ENCODE results near the gene SLC35F4.

SLC35F4 gene

GRCh38 chr14:57640036-57640435, 225.9 kb downstream of the SLC35F4 start:
- H3K4me1 ChIP-seq (ENCODE audit: control insufficient read depth, insufficient read depth, low read length): no peaks in the 10 kb centered on the region
- no peaks in the 10 kb centered on the region for H3K36me3 ChIP-seq (ENCODE audit: control insufficient read depth, insufficient read depth, low read length)
- no peaks in the 10 kb centered on the region for H3K27me3 ChIP-seq (ENCODE audit: control insufficient read depth, insufficient read depth, low read length)
- no peaks in the 10 kb centered on the region for H3K9me3 ChIP-seq (ENCODE audit: control insufficient read depth, low read length)
- H3K9ac ChIP-seq (ENCODE audit: low read length): no peak overlapping the region
- no peak overlapping the region for H3K4me3 ChIP-seq (ENCODE audit: low read length)

DNA sequence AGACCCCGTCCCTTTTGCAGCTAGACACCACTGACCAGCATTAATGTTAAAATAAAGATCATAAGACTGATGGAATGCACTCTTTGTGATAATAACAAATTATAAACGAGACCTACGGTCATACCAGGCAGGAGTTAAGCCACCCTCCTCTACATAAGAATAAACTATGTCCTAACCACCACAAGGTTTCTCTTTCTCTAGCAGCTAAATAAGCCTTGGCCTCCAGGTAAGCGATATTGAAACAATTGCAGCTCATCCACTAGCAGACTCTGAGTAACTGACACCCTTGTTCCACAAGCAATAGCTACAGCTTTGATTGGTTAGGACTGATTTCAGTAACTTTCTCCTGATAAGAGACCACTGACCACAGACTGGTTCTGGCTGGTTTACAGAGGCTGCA, 228.0 kb downstream of the SLC35F4 start:
- Histone ChIP-seq H3K4me3 (ENCODE audit: low read length) (no peak overlapping the region), H3K9me3 (ENCODE audit: control insufficient read depth, low read length) (no peaks in the 10 kb centered on the region), H3K9ac (ENCODE audit: low read length) (no peak overlapping the region), H3K36me3 (ENCODE audit: control insufficient read depth, insufficient read depth, low read length) (no peaks in the 10 kb centered on the region), H3K27me3 (ENCODE audit: control insufficient read depth, insufficient read depth, low read length) (no peaks in the 10 kb centered on the region), H3K4me1 (ENCODE audit: control insufficient read depth, insufficient read depth, low read length) (no peaks in the 10 kb centered on the region)

DNA sequence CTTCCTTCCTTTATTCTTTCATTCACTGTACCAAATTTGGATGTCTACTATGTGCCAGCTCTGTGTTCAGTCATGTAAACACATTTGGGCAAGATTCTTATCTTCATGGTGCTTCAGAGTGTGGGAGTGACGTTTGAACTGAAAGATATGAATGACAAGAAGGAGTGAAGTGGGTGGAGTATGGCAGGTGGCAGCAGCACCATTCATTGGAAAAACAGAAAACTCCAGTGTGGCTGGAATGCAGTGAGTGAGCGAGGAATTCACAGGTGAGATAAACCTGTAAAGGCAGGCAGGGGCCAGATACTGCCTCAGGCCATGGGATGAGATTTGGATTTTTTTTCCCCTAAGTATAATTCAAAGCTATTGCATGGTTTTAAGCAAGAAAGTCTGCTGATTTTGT, 231.6 kb downstream of the SLC35F4 start:
- Histone ChIP-seq H3K4me3 (ENCODE audit: low read length) (no peak overlapping the region), H3K9me3 (ENCODE audit: control insufficient read depth, low read length) (no peaks in the 10 kb centered on the region), H3K9ac (ENCODE audit: low read length) (no peak overlapping the region), H3K27me3 (ENCODE audit: control insufficient read depth, insufficient read depth, low read length) (no peaks in the 10 kb centered on the region), H3K36me3 (ENCODE audit: control insufficient read depth, insufficient read depth, low read length) (no peaks in the 10 kb centered on the region), H3K4me1 (ENCODE audit: control insufficient read depth, insufficient read depth, low read length) (no peaks in the 10 kb centered on the region)

DNA sequence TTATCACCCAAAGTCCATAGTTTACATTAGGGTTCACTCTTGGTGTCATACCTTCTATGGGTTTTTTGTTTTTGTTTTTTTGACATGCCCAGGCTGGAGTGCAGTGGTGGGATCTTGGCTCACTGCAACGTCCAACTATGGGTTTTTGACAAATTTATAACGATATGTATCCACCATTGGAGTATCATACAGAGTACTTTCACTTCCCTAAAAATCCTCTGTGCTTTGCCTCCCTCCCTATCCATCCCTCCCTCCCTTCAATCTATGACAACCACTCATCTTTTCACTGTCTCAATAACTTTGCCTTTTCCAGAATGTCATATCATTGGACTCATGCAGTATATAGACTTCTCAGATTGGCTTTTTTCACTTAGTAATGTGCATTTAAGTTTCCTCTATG, 233.2 kb downstream of the SLC35F4 start:
- H3K4me1 ChIP-seq (ENCODE audit: control insufficient read depth, insufficient read depth, low read length): no peaks in the 10 kb centered on the region
- H3K9me3 ChIP-seq (ENCODE audit: control insufficient read depth, low read length): no peaks in the 10 kb centered on the region
- no peak overlapping the region for H3K9ac ChIP-seq (ENCODE audit: low read length)
- no peaks in the 10 kb centered on the region for H3K36me3 ChIP-seq (ENCODE audit: control insufficient read depth, insufficient read depth, low read length)
- no peaks in the 10 kb centered on the region for H3K27me3 ChIP-seq (ENCODE audit: control insufficient read depth, insufficient read depth, low read length)
- H3K4me3 ChIP-seq (ENCODE audit: low read length): no peak overlapping the region

- no peak overlapping the region for H3K4me3 ChIP-seq (ENCODE audit: low read length)
- no peaks in the 10 kb centered on the region for H3K36me3 ChIP-seq (ENCODE audit: control insufficient read depth, insufficient read depth, low read length)
- peaks cover 4% of the 10 kb centered on the region for H3K4me1 ChIP-seq (ENCODE audit: control insufficient read depth, insufficient read depth, low read length)
- H3K9me3 ChIP-seq (ENCODE audit: control insufficient read depth, low read length): no peaks in the 10 kb centered on the region
- H3K9ac ChIP-seq (ENCODE audit: low read length): no peak overlapping the region
- no peaks in the 10 kb centered on the region for H3K27me3 ChIP-seq (ENCODE audit: control insufficient read depth, insufficient read depth, low read length)
These were observed 248.4 kb downstream of the SLC35F4 start for GRCh38 chr14:57617510-57617909.

DNA sequence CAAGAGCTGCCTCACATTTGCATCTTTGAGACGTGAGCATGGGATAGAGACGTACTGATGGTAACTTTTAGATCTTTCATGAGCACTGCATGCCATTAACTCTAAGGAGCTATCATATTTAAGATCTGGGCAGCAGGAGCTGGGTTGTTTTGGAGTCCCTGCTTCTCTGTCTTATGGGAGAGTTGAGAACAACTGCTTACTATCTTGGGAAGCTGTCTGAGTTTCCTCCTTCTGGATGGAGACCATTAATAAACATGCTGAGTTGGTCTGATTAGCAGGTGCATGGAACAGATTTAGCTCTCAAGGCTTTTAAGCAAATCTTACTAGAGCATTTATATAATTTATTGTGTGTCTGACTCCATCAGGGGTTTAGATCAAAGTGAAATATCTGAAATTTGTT, 252.9 kb downstream of the SLC35F4 start:
- Histone ChIP-seq H3K4me3 (ENCODE audit: low read length) (no peak overlapping the region), H3K9ac (ENCODE audit: low read length) (no peak overlapping the region), H3K36me3 (ENCODE audit: control insufficient read depth, insufficient read depth, low read length) (no peaks in the 10 kb centered on the region), H3K4me1 (ENCODE audit: control insufficient read depth, insufficient read depth, low read length) (peaks cover 36% of the 10 kb centered on the region), H3K27me3 (ENCODE audit: control insufficient read depth, insufficient read depth, low read length) (no peaks in the 10 kb centered on the region), H3K9me3 (ENCODE audit: control insufficient read depth, low read length) (no peaks in the 10 kb centered on the region)

DNA sequence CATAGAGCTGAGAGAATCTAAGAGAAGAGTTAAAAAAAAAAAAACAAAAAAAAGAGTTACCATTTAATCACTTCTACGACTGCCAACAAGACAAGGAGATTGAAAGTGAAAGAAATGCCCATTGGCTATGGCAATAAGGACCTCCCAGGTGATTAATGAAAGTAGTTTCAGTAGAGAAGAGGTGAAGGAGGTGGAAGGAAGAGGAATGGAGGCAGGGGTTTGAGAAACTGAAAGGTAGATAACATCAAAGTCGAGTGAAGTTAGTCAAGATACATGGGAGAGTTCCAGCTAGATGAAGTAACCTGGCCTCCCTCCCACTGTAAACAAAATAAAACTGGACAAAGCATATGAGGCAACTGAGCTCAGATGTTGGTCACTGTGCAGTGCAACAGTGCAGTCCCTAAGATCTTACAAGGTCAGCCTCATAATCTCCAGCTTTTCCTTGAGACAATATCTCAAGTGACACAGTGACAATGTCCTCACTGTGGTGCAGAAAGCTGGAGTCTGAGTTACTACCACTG, 254.3 kb downstream of the SLC35F4 start:
- H3K9me3 ChIP-seq (ENCODE audit: control insufficient read depth, low read length): no peaks in the 10 kb centered on the region
- no peak overlapping the region for H3K9ac ChIP-seq (ENCODE audit: low read length)
- peaks cover 36% of the 10 kb centered on the region for H3K4me1 ChIP-seq (ENCODE audit: control insufficient read depth, insufficient read depth, low read length)
- no peaks in the 10 kb centered on the region for H3K36me3 ChIP-seq (ENCODE audit: control insufficient read depth, insufficient read depth, low read length)
- no peak overlapping the region for H3K4me3 ChIP-seq (ENCODE audit: low read length)
- H3K27me3 ChIP-seq (ENCODE audit: control insufficient read depth, insufficient read depth, low read length): no peaks in the 10 kb centered on the region

DNA sequence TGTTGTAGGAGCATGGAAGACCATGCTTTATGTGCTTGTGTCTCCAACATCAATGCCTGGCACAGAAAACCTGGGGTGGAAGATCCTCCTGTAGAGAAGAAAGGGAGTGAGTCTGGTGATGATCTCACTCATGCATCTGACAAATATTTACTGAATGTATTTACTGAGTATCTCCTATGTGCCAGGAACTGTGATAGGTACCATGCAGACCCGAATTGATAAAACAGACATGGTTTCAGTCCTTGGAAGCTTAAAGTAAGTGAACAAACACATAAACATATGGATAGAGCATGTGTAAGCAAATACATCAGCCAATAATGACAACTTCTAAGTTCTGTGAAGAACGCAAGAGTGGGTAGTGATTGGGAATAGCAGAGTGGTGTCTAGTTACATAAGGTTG, 255.3 kb downstream of the SLC35F4 start:
- Histone ChIP-seq H3K36me3 (ENCODE audit: control insufficient read depth, insufficient read depth, low read length) (no peaks in the 10 kb centered on the region), H3K9me3 (ENCODE audit: control insufficient read depth, low read length) (no peaks in the 10 kb centered on the region), H3K4me3 (ENCODE audit: low read length) (no peak overlapping the region), H3K4me1 (ENCODE audit: control insufficient read depth, insufficient read depth, low read length) (peaks cover 36% of the 10 kb centered on the region), H3K9ac (ENCODE audit: low read length) (no peak overlapping the region), H3K27me3 (ENCODE audit: control insufficient read depth, insufficient read depth, low read length) (no peaks in the 10 kb centered on the region)

- Histone ChIP-seq H3K27me3 (ENCODE audit: control insufficient read depth, insufficient read depth, low read length) (no peaks in the 10 kb centered on the region), H3K9me3 (ENCODE audit: control insufficient read depth, low read length) (no peaks in the 10 kb centered on the region), H3K36me3 (ENCODE audit: control insufficient read depth, insufficient read depth, low read length) (no peaks in the 10 kb centered on the region), H3K4me3 (ENCODE audit: low read length) (no peak overlapping the region), H3K9ac (ENCODE audit: low read length) (no peak overlapping the region), H3K4me1 (ENCODE audit: control insufficient read depth, insufficient read depth, low read length) (peaks cover 36% of the 10 kb centered on the region)
These were observed 256.5 kb downstream of the SLC35F4 start for GRCh38 chr14:57609192-57610075.

DNA sequence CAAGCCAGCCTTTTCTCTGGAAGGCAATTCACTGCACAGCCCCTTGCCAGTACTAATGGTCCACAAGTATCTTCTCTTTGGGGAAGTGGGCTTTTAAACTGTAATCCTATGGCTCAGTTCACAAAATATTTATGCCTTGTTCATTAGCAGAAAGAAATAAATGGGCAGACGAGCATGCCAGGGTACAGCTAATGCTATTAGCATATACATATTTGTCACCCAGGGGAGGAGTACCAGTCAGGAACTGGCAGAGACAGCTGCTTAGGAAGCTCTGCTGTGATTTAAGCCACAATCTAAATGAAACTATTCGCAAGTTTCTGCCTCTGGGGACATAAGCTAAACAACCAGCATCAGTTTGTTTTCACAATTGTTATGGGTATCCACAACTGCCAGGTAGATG, 258.8 kb downstream of the SLC35F4 start:
- no peak overlapping the region for H3K4me3 ChIP-seq (ENCODE audit: low read length)
- peaks cover 31% of the 10 kb centered on the region for H3K4me1 ChIP-seq (ENCODE audit: control insufficient read depth, insufficient read depth, low read length)
- no peaks in the 10 kb centered on the region for H3K9me3 ChIP-seq (ENCODE audit: control insufficient read depth, low read length)
- H3K27me3 ChIP-seq (ENCODE audit: control insufficient read depth, insufficient read depth, low read length): no peaks in the 10 kb centered on the region
- H3K36me3 ChIP-seq (ENCODE audit: control insufficient read depth, insufficient read depth, low read length): no peaks in the 10 kb centered on the region
- H3K9ac ChIP-seq (ENCODE audit: low read length): no peak overlapping the region

DNA sequence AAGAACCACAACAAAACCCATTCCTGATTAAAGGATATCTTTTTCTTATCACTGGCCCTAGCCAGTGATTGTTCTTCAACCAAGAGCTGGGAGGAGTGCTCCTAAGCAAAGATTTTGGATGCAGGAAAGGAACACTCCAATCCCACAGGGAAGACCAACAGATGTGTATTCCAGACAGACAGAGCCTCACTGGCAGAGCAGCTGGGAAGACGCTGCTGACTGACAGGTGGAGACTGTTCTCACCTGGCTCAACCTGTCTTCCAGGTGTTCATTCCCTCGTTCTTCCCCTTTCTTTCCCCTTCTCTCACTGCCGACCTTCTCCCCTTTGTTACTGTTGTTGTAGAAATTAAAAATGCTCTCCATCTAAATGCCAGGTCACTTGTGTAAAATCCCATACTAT, 282.5 kb downstream of the SLC35F4 start:
- Histone ChIP-seq H3K27me3 (ENCODE audit: control insufficient read depth, insufficient read depth, low read length) (no peaks in the 10 kb centered on the region), H3K4me3 (ENCODE audit: low read length) (no peak overlapping the region), H3K4me1 (ENCODE audit: control insufficient read depth, insufficient read depth, low read length) (no peaks in the 10 kb centered on the region), H3K36me3 (ENCODE audit: control insufficient read depth, insufficient read depth, low read length) (no peaks in the 10 kb centered on the region), H3K9ac (ENCODE audit: low read length) (no peak overlapping the region), H3K9me3 (ENCODE audit: control insufficient read depth, low read length) (no peaks in the 10 kb centered on the region)

DNA sequence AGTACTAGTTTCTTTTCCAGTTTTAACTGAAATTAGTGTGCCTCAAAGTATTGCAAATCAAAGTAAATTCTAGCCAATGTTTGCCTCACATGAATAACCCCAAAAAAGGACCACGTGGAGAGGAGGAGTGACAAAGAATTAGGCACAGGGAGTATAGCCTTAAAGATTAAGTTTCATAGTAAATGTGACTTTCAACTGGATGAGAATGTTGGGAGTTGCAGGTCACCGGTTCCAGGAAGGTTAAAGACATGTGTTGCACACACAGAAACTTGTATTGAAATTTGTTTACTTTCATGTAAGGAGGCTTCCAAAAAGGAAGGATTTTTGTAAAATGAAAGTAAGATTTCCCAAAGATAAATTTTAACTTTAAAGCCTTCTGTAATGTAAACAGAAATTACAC, 283.1 kb downstream of the SLC35F4 start:
- Histone ChIP-seq H3K36me3 (ENCODE audit: control insufficient read depth, insufficient read depth, low read length) (no peaks in the 10 kb centered on the region), H3K27me3 (ENCODE audit: control insufficient read depth, insufficient read depth, low read length) (no peaks in the 10 kb centered on the region), H3K9me3 (ENCODE audit: control insufficient read depth, low read length) (no peaks in the 10 kb centered on the region), H3K4me1 (ENCODE audit: control insufficient read depth, insufficient read depth, low read length) (no peaks in the 10 kb centered on the region), H3K4me3 (ENCODE audit: low read length) (no peak overlapping the region), H3K9ac (ENCODE audit: low read length) (no peak overlapping the region)
